Fibroblast of pulmonary artery (primary cell): ENCODE data around the gene FGA.
"Not testable (repeated sequence)": the region's sequence is repeated elsewhere in the genome, so short reads cannot be mapped to it uniquely, and the experiment has no call there.

Source experiments
- DNase-seq: peaks from one replicate; pipeline ENCODE4 v3.0.0-alpha.2; 2010; ENCODE audit warnings: low read depth
- H3K4me3 ChIP-seq: replicated peaks from 2 replicates; pipeline ENCODE4 v1.5.1; 2011; ENCODE audit warnings: low read depth, mild to moderate bottlenecking, control low read depth, low read length, moderate library complexity
- CTCF ChIP-seq: IDR thresholded peaks from 2 replicates; pipeline ENCODE4 v1.5.1; 2011; ENCODE audit warnings: mild to moderate bottlenecking, control low read depth, low read length, inconsistent platforms; ENCODE audit errors: missing control alignments

FGA gene

GRCh38 chr4:154597798-154598774, 7.5 kb upstream of the FGA start:
- TF ChIP-seq CTCF: no peak
- DNase-seq: no peak
- no peak overlapping the region for H3K4me3 ChIP-seq

- not testable (repeated sequence) for DNase-seq, H3K4me3 ChIP-seq
These were observed 6.7 kb upstream of the FGA start for GRCh38 chr4:154597281-154597680.

GRCh38 chr4:154595807-154596206, 5.3 kb upstream of the FGA start:
- DNase-seq: peak; percentile 18
- H3K4me3 ChIP-seq: no peak overlapping the region
- no peak for TF ChIP-seq CTCF

GRCh38 chr4:154594343-154594742, 3.8 kb upstream of the FGA start:
- H3K4me3 ChIP-seq, DNase-seq: not testable (repeated sequence)

GRCh38 chr4:154593868-154594267, 3.3 kb upstream of the FGA start:
- DNase-seq: no peak
- H3K4me3 ChIP-seq: no peak overlapping the region
- TF ChIP-seq CTCF: no peak

GRCh38 chr4:154591890-154592289, 1.3 kb upstream of the FGA start:
- no peak for DNase-seq
- TF ChIP-seq CTCF: no peak
- no peak overlapping the region for H3K4me3 ChIP-seq

- H3K4me3 ChIP-seq: no peak overlapping the region
- DNase-seq: no peak
- no peak for TF ChIP-seq CTCF
These were observed 995 bp downstream of the FGA start for GRCh38 chr4:154589296-154590197.
